Raji (cell line): ENCODE measurements around the gene COA7.

ENCODE experiments used
- POLR2A ChIP-seq: IDR thresholded peaks from 2 replicates; pipeline ENCODE4 v1.6.1; 2011; ENCODE audit warnings: low read depth, low read length, control low read depth; ENCODE audit not compliant: insufficient read depth

Gene COA7

GRCh38 chr1:52707927-52708655 is 9.9 kb upstream of the COA7 start:
- TF ChIP-seq POLR2A, result no peak

DNA sequence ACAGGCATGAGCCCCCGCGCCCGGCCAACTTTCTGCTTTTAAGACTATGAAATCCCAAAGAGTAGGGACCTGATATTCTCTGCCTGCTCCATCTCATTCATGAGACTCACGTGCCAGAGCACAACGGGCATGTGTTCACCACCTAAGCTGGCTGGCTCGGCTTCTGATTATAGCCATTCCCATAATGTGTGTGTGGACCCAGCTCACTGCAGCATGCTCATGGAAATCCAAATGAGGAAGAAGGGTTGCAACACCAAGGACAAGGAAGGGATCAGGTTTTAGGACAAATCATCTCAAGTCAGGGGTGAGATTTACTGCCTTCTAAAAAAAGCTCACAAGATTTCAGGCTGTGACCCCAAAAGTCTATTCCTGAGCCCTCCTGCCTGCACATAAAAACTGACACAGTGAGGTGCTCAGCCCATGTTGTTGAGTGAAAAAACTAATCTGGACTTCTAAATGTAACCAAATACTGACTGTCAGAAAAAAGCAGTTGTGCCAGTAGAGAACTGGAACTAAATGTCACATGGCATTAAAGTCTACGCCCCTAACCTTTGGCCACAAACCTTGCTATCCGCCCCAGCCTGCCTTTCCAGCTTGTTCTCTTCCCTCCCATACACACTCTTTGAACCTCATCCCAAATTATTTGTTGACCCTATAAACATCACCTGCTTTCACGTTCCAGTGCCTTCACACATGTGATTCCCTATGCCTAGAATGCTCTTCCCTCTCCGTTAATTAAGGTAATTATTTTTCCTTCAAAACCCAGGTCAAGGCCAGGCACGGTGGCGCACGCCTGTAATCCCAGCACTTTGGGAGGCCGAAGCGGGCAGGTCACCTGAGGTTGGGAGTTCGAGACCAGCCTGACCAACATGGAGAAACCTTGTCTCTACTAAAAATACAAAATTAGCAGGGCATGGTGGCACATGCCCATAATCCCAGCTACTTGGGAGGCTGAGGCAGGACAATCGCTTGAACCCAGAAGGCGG is 9.1 kb upstream of the COA7 start:
- no peak for TF ChIP-seq POLR2A

GRCh38 chr1:52706136-52706670 is 8.1 kb upstream of the COA7 start:
- TF ChIP-seq POLR2A, result no peak

GRCh38 chr1:52702886-52703787 is 5.0 kb upstream of the COA7 start:
- TF ChIP-seq POLR2A, result peak; percentile 82

- TF ChIP-seq POLR2A, result no peak
These were observed 2.5 kb downstream of the COA7 start for GRCh38 chr1:52695627-52696026.

DNA sequence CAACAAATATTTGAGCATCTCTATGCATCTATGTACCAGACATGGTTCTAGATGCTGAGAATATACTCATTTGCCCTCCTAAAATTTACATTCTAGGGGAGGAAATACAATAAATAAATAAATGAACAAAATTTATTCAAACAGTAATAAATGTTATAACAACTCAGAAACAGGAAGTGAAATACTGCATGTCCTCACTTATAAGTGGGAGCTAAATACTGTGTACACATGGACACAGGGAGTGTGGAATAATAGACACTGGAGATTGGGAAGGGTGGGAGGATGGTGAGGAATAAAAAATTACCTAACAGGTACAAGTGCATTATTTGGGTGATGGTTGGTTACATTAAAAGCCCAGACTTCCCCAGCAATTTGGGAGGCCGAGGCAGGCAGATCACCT is 4.3 kb downstream of the COA7 start:
- TF ChIP-seq POLR2A, result no peak

GRCh38 chr1:52692697-52693096 is 5.5 kb downstream of the COA7 start:
- TF ChIP-seq POLR2A, result no peak

GRCh38 chr1:52691821-52692220 is 6.3 kb downstream of the COA7 start:
- TF ChIP-seq POLR2A, result no peak

DNA sequence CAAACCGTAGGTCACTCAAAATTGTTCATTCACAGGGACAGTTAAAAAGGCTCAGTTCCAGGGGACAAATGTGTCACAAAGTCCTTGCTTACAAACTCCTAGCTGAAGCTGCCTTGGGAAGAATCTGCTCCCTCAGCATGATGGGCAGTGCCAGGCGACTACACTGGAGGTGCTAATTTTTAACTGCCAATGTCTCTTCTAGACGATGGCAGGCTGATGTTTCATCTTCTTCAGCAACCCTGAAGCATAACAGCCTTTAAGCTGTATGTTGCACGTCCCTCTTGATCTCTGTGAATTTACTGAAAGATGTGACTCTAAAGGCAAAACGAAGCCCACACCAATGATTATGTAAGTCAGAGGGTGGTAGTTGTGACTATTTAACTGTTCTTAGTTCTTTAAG is 11.3 kb downstream of the COA7 start:
- TF ChIP-seq POLR2A, result no peak

GRCh38 chr1:52684545-52684944 is 13.6 kb downstream of the COA7 start:
- no peak for TF ChIP-seq POLR2A

GRCh38 chr1:52683367-52683940 is 14.7 kb downstream of the COA7 start:
- no peak for TF ChIP-seq POLR2A

DNA sequence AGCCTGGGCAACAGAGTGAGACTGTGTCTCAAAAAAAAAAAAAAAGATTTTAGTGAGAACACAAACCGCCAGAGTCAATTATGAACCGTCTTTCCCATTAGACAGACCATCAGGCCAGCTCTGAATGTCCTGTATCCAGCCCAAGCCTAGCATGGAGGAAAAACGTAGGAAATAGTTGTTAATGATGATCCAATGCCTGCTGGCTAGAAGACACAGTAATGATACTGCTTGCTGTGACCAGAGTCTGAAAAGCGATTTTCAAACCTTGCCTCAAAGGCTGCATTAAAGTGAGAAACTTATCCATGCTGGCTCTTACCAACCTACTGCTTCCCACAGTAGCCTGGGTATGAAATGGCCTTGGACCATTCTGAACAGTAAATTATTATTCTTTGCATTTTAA is 17.0 kb downstream of the COA7 start:
- no peak for TF ChIP-seq POLR2A

DNA sequence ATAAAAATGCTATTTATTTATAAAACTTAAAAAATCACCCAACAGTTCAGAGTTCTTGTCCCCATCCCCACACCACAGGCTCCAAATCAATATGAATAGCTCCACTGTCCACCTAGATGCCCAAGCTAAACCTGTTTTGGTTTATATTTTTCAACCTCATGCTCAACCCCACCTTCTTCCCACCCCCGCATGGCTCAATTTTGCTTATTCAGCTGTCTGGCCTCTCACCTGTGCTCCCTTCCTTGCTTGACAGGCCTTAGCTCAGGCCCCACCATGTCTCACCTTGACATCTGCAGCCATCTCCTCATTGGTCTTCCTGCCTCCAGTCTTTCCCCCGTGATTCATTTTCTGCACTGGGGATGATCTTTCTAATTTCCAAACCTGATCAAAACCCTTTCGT is 17.8 kb downstream of the COA7 start:
- no peak for TF ChIP-seq POLR2A

- TF ChIP-seq POLR2A, result no peak
These were observed 18.6 kb downstream of the COA7 start for GRCh38 chr1:52679498-52679897.
